ENCODE measurements around the gene FANCB.

Gene FANCB

DNA sequence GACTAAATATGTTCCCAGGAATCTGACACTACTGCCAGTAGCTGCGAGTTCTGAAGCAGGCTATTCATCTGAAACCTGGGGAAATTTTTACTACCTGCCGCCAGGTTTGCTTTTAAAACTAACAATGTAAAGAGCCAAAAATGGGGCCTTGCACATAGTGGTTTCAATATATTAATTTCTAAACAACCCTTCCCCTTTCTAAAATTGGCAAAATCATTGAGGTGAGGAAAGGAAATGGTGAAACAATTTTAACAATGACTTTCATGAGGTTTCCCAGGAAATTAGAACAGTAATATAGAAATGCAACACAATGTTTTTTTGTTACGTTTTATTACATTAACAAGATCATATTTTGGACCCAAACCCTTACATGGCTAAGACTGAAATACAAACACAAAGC is 21.3 kb downstream of the FANCB start:
- DNase-seq (ENCODE audit: insufficient read length, low spot score) (no peak), FAIRE-seq (no peak)
- TF ChIP-seq, protein P1, sequence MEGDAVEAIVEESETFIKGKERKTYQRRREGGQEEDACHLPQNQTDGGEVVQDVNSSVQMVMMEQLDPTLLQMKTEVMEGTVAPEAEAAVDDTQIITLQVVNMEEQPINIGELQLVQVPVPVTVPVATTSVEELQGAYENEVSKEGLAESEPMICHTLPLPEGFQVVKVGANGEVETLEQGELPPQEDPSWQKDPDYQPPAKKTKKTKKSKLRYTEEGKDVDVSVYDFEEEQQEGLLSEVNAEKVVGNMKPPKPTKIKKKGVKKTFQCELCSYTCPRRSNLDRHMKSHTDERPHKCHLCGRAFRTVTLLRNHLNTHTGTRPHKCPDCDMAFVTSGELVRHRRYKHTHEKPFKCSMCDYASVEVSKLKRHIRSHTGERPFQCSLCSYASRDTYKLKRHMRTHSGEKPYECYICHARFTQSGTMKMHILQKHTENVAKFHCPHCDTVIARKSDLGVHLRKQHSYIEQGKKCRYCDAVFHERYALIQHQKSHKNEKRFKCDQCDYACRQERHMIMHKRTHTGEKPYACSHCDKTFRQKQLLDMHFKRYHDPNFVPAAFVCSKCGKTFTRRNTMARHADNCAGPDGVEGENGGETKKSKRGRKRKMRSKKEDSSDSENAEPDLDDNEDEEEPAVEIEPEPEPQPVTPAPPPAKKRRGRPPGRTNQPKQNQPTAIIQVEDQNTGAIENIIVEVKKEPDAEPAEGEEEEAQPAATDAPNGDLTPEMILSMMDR (IDR thresholded peaks at IDR 0.05; ENCODE audit: insufficient read depth, missing control alignments): no peak

DNA sequence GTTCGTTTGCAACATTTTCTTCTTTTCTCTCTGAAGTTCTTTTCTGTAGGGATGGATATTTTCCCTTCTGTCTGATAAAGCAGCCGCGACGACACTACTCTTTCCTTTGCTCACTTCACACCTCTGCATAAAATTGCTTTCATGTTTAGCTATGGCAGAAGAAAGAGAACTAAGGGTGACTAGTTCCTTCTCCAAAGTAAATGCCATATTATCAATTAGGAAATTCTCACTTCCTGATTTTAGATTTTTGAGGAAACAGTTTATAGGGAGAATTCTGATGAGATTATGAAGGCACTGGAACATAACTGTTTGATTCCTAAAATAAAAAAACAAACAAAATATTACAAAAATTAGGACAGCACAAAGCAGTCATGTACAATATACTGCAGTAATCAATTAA is 29.2 kb downstream of the FANCB start:
- no peak for DNase-seq (ENCODE audit: insufficient read length, low spot score)
- TF ChIP-seq, protein P1 (IDR thresholded peaks at IDR 0.05; ENCODE audit: insufficient read depth, missing control alignments): no peak
- no peak for FAIRE-seq

DNA sequence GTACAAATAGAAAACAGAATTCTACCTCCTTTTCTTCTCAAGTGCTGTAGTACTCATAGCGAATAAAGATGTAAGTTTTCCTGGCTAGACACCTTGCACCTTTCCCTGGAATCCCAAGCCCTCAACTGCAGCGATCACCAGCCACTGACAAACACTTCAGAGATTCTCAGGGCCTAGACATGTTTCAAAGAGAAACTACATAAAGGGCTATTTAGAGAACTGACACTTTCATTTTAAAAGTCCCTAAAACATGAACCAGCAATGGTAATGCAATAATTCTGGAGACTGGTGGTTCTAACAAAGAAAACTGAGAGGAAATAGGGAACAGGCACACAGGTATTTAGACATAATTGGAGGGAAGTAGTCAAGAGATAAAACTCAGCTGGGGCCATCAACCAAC is 35.7 kb downstream of the FANCB start:
- DNase-seq (ENCODE audit: insufficient read length, low spot score) (no peak), FAIRE-seq (no peak)
- TF ChIP-seq, protein P1 (IDR thresholded peaks at IDR 0.05; ENCODE audit: insufficient read depth, missing control alignments): no peak

DNA sequence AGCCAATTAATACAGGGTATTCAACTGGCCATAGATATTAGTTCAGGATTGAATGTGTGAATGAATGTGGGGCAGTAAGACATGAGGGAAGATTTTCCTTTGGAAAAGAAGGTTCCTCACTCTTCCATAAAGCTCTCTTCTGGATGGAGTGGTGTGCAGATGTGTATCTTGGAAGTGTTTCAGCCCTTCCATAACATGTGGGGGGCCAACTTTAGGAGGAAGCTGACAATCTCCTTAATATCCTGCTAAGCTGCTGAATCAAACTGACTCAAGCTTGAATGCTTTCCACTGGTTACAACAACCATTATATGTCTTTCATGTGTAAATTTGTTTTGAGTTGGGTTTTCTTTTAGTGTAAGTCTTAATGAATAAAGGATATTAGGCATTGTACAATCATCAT is 40.3 kb downstream of the FANCB start:
- FAIRE-seq (peak; percentile 41), DNase-seq (ENCODE audit: insufficient read length, low spot score) (no peak)
- TF ChIP-seq, protein P1 (IDR thresholded peaks at IDR 0.05; ENCODE audit: insufficient read depth, missing control alignments): no peak

DNA sequence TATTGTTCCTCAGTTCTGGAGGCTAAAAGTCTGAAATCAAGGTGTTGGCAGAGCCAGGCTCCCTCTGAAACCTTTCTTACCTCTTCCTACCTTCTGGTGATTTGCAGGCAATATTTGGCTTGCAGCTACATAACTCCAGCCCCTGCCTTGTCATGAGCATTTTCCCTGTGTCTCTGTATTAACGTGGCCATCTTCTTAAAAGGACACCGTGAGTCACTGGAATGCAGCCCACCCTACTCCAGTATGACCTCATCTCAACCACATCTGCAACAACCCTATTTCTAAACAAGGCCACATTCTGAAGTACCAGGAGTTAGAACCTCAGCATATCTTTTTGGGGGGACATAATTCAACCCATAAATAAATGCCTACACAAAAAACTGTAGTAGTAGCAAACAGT is 40.7 kb downstream of the FANCB start:
- TF ChIP-seq, protein P1 (IDR thresholded peaks at IDR 0.05; ENCODE audit: insufficient read depth, missing control alignments): no peak
- no peak for FAIRE-seq
- DNase-seq (ENCODE audit: insufficient read length, low spot score): no peak

DNA sequence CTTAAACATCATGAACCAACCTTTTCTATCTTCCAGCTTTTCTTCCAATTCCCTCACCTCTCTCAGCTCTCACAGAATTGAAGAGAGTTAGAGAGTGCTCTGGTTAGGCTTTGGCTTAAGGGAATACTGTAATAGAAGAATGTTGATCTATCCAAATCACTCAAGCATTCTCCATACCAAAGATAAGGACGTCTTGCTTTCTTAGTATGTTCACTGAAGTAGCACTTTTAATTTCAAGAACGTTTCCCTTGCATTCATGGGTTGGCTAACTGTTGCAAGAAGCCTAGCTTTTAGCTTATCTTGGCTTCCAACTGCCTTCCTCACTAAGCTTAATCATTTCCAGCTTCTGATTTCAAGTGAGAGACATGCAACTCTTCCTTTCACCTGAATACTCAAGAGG is 43.2 kb downstream of the FANCB start:
- DNase-seq (ENCODE audit: insufficient read length, low spot score) (no peak), FAIRE-seq (no peak)
- TF ChIP-seq, protein P1 (IDR thresholded peaks at IDR 0.05; ENCODE audit: insufficient read depth, missing control alignments): no peak

DNA sequence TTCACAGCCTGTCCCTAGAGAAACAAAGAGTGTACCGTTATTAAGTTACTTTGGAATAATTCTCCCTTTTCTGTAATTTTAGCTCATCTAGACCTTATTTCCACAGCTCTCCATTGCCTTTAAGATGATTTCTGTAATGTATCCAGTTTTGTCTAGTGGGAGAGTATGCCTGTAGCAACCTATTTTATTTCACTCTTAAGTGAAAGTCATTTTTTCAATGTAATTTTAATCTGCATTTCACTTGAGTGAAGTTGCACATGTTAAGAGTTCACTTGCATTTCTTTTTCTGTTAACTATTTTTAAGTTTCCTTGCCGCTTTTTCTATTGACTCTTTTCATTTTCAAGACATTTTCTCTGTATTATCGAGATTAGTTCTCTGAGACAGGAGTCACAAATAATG is 46.5 kb downstream of the FANCB start:
- DNase-seq (ENCODE audit: insufficient read length, low spot score) (no peak), FAIRE-seq (no peak)
- TF ChIP-seq, protein P1 (IDR thresholded peaks at IDR 0.05; ENCODE audit: insufficient read depth, missing control alignments): no peak
